HepG2 (cell line): ENCODE results near the gene TCF7L2. TPM values are rescaled to one million over a fixed set of nuclear protein-coding genes. Genes with fewer than 3 reads are reported as not detected.

Source experiments
- ATAC-seq: fragments of 200-7000 bp; cut with Tn5 transposase; 3 replicates; pipeline ENCODE4 v1.9.1; 2020; ENCODE audit warnings: mild to moderate bottlenecking, moderate library complexity
- BruUV-seq: library from RNA; stranded (reverse); fragments of 400-500 nt; replicated peaks from 2 replicates; lab custom pipeline; 2021; lab: Mats Ljungman, UMichigan
- CTCF ChIA-PET: fragments of 300-600 bp; formaldehyde crosslinking; extraction: SDS; loops from one replicate; lab custom pipeline; 2021; ENCODE audit warnings: low total read pairs, inconsistent platforms, low intra/inter-chr PET ratio; lab: Yijun Ruan, JAX
- POLR2A ChIA-PET: fragments of 350-600 bp; sonication (Branson Sonifier 250); formaldehyde crosslinking; loops from one replicate; lab custom pipeline; 2020; ENCODE audit warnings: antibody characterized with exemption, inconsistent platforms; lab: Yijun Ruan, JAX
- DNase-seq: peaks from one replicate; pipeline ENCODE4 v3.0.0-alpha.2; 2015; ENCODE audit warnings: low spot score
- FAIRE-seq: peaks from 3 replicates; lab custom pipeline; 2011; peaks lifted over from hg19 to GRCh38; lab: Jason Lieb, UNC
- H2AFZ ChIP-seq: one replicate; pipeline ENCODE4 v1.6.1; 2011; ENCODE audit warnings: low read length, inconsistent platforms
- H3K27ac ChIP-seq: fragments of 300-600 bp; 3 replicates; pipeline ENCODE4 v1.8.0; 2011; ENCODE audit warnings: mixed run types, mild to moderate bottlenecking, mixed read lengths, low read length, inconsistent platforms; ENCODE audit not compliant: insufficient read depth; ENCODE audit errors: extremely low read length
- H3K27me3 ChIP-seq, 2 experiments: fragments of 200-600 bp in 1 of 2; 2 replicates in 1 of 2; 3 replicates in 1 of 2; pipeline versions ENCODE4 v1.6.0 to v1.8.0; 2011; ENCODE audit warnings: low read length in 2 of 2, mild to moderate bottlenecking in 2 of 2, moderate library complexity in 2 of 2, inconsistent platforms in 1 of 2; ENCODE audit not compliant: insufficient read depth in 2 of 2, control insufficient read depth in 1 of 2
- H3K36me3 ChIP-seq, 2 experiments: fragments of 200-600 bp in 1 of 2; replicated peaks in 1 of 2; 2 replicates in 1 of 2; 3 replicates in 1 of 2; pipeline versions ENCODE4 v1.5.1 to v1.8.0; 2011; ENCODE audit warnings: low read length in 2 of 2, inconsistent platforms in 1 of 2; ENCODE audit not compliant: insufficient read depth in 2 of 2, control insufficient read depth in 1 of 2
- H3K4me1 ChIP-seq: 2 replicates; pipeline ENCODE4 v1.5.1; 2012; ENCODE audit warnings: low read length, inconsistent platforms; ENCODE audit not compliant: insufficient read depth
- H3K4me2 ChIP-seq: 2 replicates; pipeline ENCODE4 v1.6.0; 2011; ENCODE audit warnings: low read depth, low read length, inconsistent platforms
- H3K4me3 ChIP-seq, 3 experiments: fragments of 200-600 bp in 1 of 3; sonication (generic), shearing (Covaris generic) in 1 of 3; replicated peaks in 1 of 3; 2 replicates each; pipeline ENCODE4 v1.5.1; 2011 to 2016; ENCODE audit warnings: low read length in 3 of 3, inconsistent platforms in 2 of 3, low read depth in 2 of 3, mild to moderate bottlenecking in 2 of 3, control low read depth in 1 of 3, mixed read lengths in 1 of 3; ENCODE audit not compliant: insufficient read depth in 1 of 3
- H3K79me2 ChIP-seq: one replicate; pipeline ENCODE4 v1.6.1; 2011; ENCODE audit warnings: low read length, inconsistent platforms; ENCODE audit not compliant: insufficient read depth
- H3K9ac ChIP-seq: 2 replicates; pipeline ENCODE4 v1.6.0; 2011; ENCODE audit warnings: mild to moderate bottlenecking, low read depth, low read length, inconsistent platforms; ENCODE audit not compliant: insufficient read depth
- H3K9me3 ChIP-seq: 2 replicates; pipeline ENCODE4 v1.5.1; 2012; ENCODE audit warnings: mild to moderate bottlenecking, low read length
- H4K20me1 ChIP-seq: 2 replicates; pipeline ENCODE4 v1.6.0; 2011; ENCODE audit warnings: inconsistent platforms, mild to moderate bottlenecking, low read length, moderate library complexity; ENCODE audit not compliant: insufficient read depth
- CBX5 ChIP-seq: sonication (generic); formaldehyde crosslinking; IDR thresholded peaks from 2 replicates; pipeline ENCODE4 v1.4.0; 2020; ENCODE audit warnings: missing genetic modification reagents, borderline replicate concordance
- PBX3 ChIP-seq: sonication (generic); formaldehyde crosslinking; IDR thresholded peaks from 2 replicates; pipeline ENCODE4 v1.8.1; 2023; ENCODE audit warnings: missing genetic modification reagents, inconsistent platforms, borderline replicate concordance
- ZHX2 ChIP-seq, 2 experiments: sonication (generic) in 1 of 2; formaldehyde crosslinking in 1 of 2; IDR thresholded peaks; 2 replicates each; pipeline versions ENCODE4 v1.6.1 to v1.9.0; 2014 to 2022; ENCODE audit warnings: antibody characterized with exemption in 1 of 2, borderline replicate concordance in 1 of 2, inconsistent platforms in 1 of 2, low read depth in 1 of 2, missing genetic modification reagents in 1 of 2
- ZNF770 ChIP-seq: sonication (generic); formaldehyde crosslinking; IDR thresholded peaks from 2 replicates; pipeline ENCODE4 v1.5.0; 2020; ENCODE audit warnings: mild to moderate bottlenecking, missing genetic modification reagents
- WGBS: methylation state at CpG from one replicate; pipeline ENCODE4 v1.1.6; 2017; ENCODE audit warnings: low lambda C conversion rate; 5-methylcytosine and 5-hydroxymethylcytosine counted together
- in situ Hi-C: cut with HindIII; loops from 2 replicates; pipeline ENCODE4 v1.10.0; 2017; ENCODE audit warnings: low pct_unique_long_range_greater_than_20kb; ENCODE audit not compliant: extremely low pct_ligation_motif_present
- intact Hi-C: fragments of 100-400 bp; cut with micrococcal nuclease; formaldehyde crosslinking; loops from one replicate; pipeline ENCODE4 v1.10.0; 2022; ENCODE audit not compliant: unreplicated experiment
- polyA plus RNA-seq, 8 experiments: library from polyadenylated mRNA; depleted of rRNA in 3 of 8; stranded (reverse) in 7 of 8; unstranded in 1 of 8; fragments of >200 nt; fragmentation: Illumina TruSeq in 4 of 8; extraction: Trizol in 4 of 8; gene quantifications; 2 replicates each; pipeline versions ENCODE4 v1.2.1 to v1.2.3, GENCODE V29; 2011 to 2016; ENCODE audit warnings: low read depth in 4 of 8, missing spikeins in 1 of 8, mixed read lengths in 1 of 8; ENCODE audit not compliant: insufficient read depth in 1 of 8
- total RNA-seq, 5 experiments: library from RNA; depleted of rRNA; stranded (reverse); fragments of >200 nt; fragmentation: Illumina TruSeq; extraction: Trizol; gene quantifications; 2 replicates each; pipeline ENCODE4 v1.2.3, GENCODE V29; 2016; ENCODE audit warnings: low read depth in 1 of 5

Gene TCF7L2
- total and polyA plus RNA-seq, 2 of the 13 experiments (the other 11 are each of a cell fraction or from before 2014, with no cell fraction given), result 3.9 to 13.7 TPM

DNA sequence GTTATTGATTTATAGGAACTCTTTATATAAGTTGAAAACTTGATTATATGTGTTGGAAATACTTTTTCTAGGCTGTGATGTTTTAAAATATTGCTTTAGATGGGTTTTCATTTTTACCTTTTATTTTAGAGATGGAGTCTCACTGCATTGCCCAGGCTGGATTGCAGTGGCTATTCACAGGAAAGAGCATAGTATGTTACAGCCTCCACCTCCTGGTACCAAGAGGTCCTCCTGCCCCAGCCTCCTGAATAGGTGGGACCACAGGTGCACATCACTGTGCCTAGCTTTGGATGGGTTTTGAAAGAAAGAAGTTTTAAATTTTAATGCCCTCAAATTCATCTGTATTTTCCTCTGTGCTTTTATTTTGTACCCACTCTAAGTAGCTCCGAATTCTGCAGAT, 105.4 kb downstream of the TCF7L2 start:
- Histone ChIP-seq H3K27me3 (no peaks in the 10 kb centered on the region), H3K27ac (no peak overlapping the region), H3K4me1 (peaks cover 47% of the 10 kb centered on the region)
- no peak for TF ChIP-seq CBX5 (CRISPR knock-in tag)
- TF ChIP-seq PBX3 (CRISPR knock-in tag), result no peak
- TF ChIP-seq ZHX2 (IDR thresholded peaks at IDR 0.05; ENCODE audit: low read depth), result no peak
- TF ChIP-seq ZHX2 (CRISPR knock-in tag; IDR thresholded peaks at IDR 0.05; ENCODE audit: borderline replicate concordance), result no peak
- TF ChIP-seq ZNF770 (CRISPR knock-in tag), result peak; percentile 59; the same call in 1 of the 2 replicates
- TF ChIP-seq, all 625 proteins: peak for 1
- H3K9me3 ChIP-seq, result no peaks in the 10 kb centered on the region
- intact Hi-C loops, result no loop called here
- H3K36me3 ChIP-seq, result peaks cover 3 to 29% of the 10 kb centered on the region in 2 experiments; a peak in 4 of 5 replicates
- BruUV-seq, result no TSS peak
- peaks cover 91% of the 10 kb centered on the region for H3K79me2 ChIP-seq
- ChIA-PET CTCF (no interaction called here), POLR2A (no interaction called here)
- H3K4me3 ChIP-seq, result no peak overlapping the region
- no peak overlapping the region for H3K4me2 ChIP-seq
- no peak for ATAC-seq
- 100% methylated on average over 1 of the region's 1 CpG for WGBS
- in situ Hi-C loops, result no loop called here
- no peak overlapping the region for H2AFZ ChIP-seq
- H3K9ac ChIP-seq, result no peak overlapping the region
- FAIRE-seq, result no peak
- DNase-seq, result no peak
- peaks cover 72% of the 10 kb centered on the region for H4K20me1 ChIP-seq
